Esophagus muscularis mucosa (tissue), 4 donors: ENCODE measurements around the gene BAAT. TPM values are rescaled to one million over a fixed set of nuclear protein-coding genes. Genes with fewer than 3 reads are reported as not detected.

Source experiments
- DNase-seq: peaks from one replicate; pipeline ENCODE4 v3.0.0-alpha.2; 2017; ENCODE audit errors: extremely low spot score
- H3K27ac ChIP-seq, 4 donors: fragments of 200-600 bp; sonication (generic); replicated peaks in 1 of 4; 1 replicate in 3 of 4; 2 replicates in 1 of 4; pipeline ENCODE4 v1.5.1; 2016 to 2019; ENCODE audit warnings: mild to moderate bottlenecking in 1 of 4
- H3K27me3 ChIP-seq, 4 donors: fragments of 200-600 bp; sonication (generic); one replicate each; pipeline versions ENCODE4 v1.5.1 to v1.6.0; 2016 to 2019
- H3K36me3 ChIP-seq, 4 donors: fragments of 200-600 bp; sonication (generic); one replicate each; pipeline ENCODE4 v1.5.1; 2016 to 2019
- H3K4me1 ChIP-seq, 4 donors: fragments of 200-600 bp; sonication (generic); one replicate each; pipeline ENCODE4 v1.5.1; 2016 to 2019
- H3K4me3 ChIP-seq, 4 donors: fragments of 200-600 bp; sonication (generic); 1 replicate in 2 of 4; 2 replicates in 2 of 4; pipeline ENCODE4 v1.5.1; 2016 to 2019; ENCODE audit warnings: mild to moderate bottlenecking in 4 of 4, moderate library complexity in 1 of 4
- H3K9me3 ChIP-seq, 4 donors: fragments of 200-600 bp; sonication (generic); 1 replicate in 3 of 4; 2 replicates in 1 of 4; pipeline ENCODE4 v1.5.1; 2016 to 2019
- CTCF ChIP-seq, 3 experiments: fragments of 200-600 bp in 2 of 3; fragments of 450-650 bp in 1 of 3; sonication (generic) in 2 of 3; IDR thresholded peaks; one replicate each; pipeline ENCODE4 v1.5.1; 2017 to 2019; ENCODE audit warnings: antibody characterized with exemption in 3 of 3, mild to moderate bottlenecking in 2 of 3, moderate library complexity in 1 of 3
- EP300 ChIP-seq: sonication (generic); formaldehyde crosslinking; IDR thresholded peaks from one replicate; pipeline ENCODE4 v1.6.1; 2017; ENCODE audit warnings: antibody characterized with exemption
- POLR2A ChIP-seq: fragments of 450-650 bp; IDR thresholded peaks from one replicate; pipeline ENCODE4 v1.6.1; 2017; ENCODE audit warnings: antibody characterized with exemption, moderate library complexity, mild to moderate bottlenecking, low read depth
- POLR2AphosphoS5 ChIP-seq, 2 donors: sonication (generic); formaldehyde crosslinking; IDR thresholded peaks; one replicate each; pipeline ENCODE4 v1.6.1; 2017; ENCODE audit warnings: antibody characterized with exemption in 2 of 2
- WGBS: methylation state at CpG from one replicate; pipeline ENCODE4 v1.1.5; 2018; 5-methylcytosine and 5-hydroxymethylcytosine counted together
- intact Hi-C: fragments of 100-400 bp; cut with DNase I; formaldehyde crosslinking; loops from one replicate; pipeline ENCODE4 v1.15.1; 2023
- total RNA-seq, 4 donors: library from RNA; depleted of rRNA; stranded (reverse); fragments of >200 nt; gene quantifications; one replicate each; pipeline versions ENCODE4 v1.1.0 to v1.2.1, GENCODE V29; 2016

BAAT gene
- total RNA-seq, 4 donors from 2014 or later, result not detected

GRCh38 chr9:101418518-101419430, 34.0 kb upstream of the BAAT start:
- H3K9me3 ChIP-seq, result peaks cover 0 to 49% (median 41%) of the 10 kb centered on the region in 4 donors
- no peak for DNase-seq
- WGBS, result 70% methylated on average over 7 of the region's 7 CpGs
- H3K36me3 ChIP-seq, result peaks cover 0 to 3% (median 0%) of the 10 kb centered on the region in 4 donors
- H3K4me3 ChIP-seq, result no peak overlapping the region
- intact Hi-C loops, result no loop called here
- no peaks in the 10 kb centered on the region for H3K27me3 ChIP-seq
- TF ChIP-seq EP300 (no peak), POLR2A (no peak), POLR2AphosphoS5 (IDR thresholded peaks at IDR 0.05) (no peak)
- H3K4me1 ChIP-seq, result no peaks in the 10 kb centered on the region
- H3K27ac ChIP-seq, result no peak overlapping the region

DNA sequence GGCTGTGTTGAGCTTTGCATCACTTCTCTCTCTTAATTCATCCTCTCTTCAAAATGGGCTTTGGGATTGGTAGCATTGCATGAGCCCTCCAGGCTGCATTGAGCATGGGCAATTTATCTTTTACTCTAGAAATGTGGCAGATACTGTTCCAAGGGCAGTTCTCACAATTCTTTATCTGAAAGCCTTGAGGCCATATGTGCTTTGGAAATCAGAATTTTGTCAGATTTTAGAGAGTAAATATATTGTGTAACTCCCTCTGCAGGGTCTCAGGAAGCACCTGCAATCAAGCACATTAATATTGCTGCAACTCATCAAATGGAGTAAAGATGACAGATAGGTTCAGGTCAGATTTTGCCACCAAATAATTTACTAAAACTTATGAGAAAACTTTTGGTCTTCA, 33.2 kb upstream of the BAAT start:
- DNase-seq, result no peak
- no peaks in the 10 kb centered on the region for H3K4me1 ChIP-seq
- peaks cover 0 to 3% (median 0%) of the 10 kb centered on the region in 4 donors for H3K36me3 ChIP-seq
- H3K27me3 ChIP-seq, result no peaks in the 10 kb centered on the region
- intact Hi-C loops, result no loop called here
- no peak overlapping the region for H3K4me3 ChIP-seq
- H3K9me3 ChIP-seq, result peaks cover 5 to 57% (median 49%) of the 10 kb centered on the region in 4 donors
- TF ChIP-seq POLR2AphosphoS5 (IDR thresholded peaks at IDR 0.05) (no peak), CTCF (IDR thresholded peaks at IDR 0.05) (no peak), EP300 (no peak), POLR2A (no peak)
- no peak overlapping the region for H3K27ac ChIP-seq

DNA sequence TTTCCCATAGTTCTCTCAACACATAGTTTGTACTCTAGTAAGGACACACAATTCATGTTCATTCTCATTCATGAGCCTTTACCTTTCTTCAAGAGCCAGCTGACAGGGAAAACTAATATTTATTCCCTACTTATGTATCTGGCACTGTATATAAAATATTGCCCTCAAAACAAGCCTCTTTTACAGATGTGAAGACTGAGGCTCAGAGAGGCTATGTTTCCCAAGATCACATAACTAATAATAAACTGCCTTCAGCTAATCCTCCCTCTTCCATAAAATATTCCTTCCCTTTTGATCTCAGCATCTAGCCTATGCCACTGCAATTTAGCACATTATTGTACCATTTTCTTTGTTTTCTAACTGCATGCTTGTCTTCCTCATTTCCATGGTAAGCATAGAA, 32.6 kb upstream of the BAAT start:
- H3K27ac ChIP-seq, result no peak overlapping the region
- no peak for DNase-seq
- H3K36me3 ChIP-seq, result peaks cover 0 to 3% (median 0%) of the 10 kb centered on the region in 4 donors
- no peaks in the 10 kb centered on the region for H3K4me1 ChIP-seq
- H3K27me3 ChIP-seq, result no peaks in the 10 kb centered on the region
- intact Hi-C loops, result no loop called here
- H3K9me3 ChIP-seq, result peaks cover 5 to 63% (median 55%) of the 10 kb centered on the region in 4 donors
- no peak overlapping the region for H3K4me3 ChIP-seq
- TF ChIP-seq POLR2AphosphoS5 (IDR thresholded peaks at IDR 0.05) (no peak), POLR2A (no peak), CTCF (IDR thresholded peaks at IDR 0.05) (no peak), EP300 (no peak)

- no peak for DNase-seq
- intact Hi-C loops, result no loop called here
- Histone ChIP-seq H3K4me3 (no peak overlapping the region), H3K27me3 (no peaks in the 10 kb centered on the region), H3K27ac (no peak overlapping the region), H3K4me1 (no peaks in the 10 kb centered on the region), H3K9me3 (peaks cover 14 to 81% (median 71%) of the 10 kb centered on the region in 4 donors), H3K36me3 (peaks cover 0 to 3% (median 0%) of the 10 kb centered on the region in 4 donors)
- TF ChIP-seq POLR2AphosphoS5 (IDR thresholded peaks at IDR 0.05) (no peak), CTCF (IDR thresholded peaks at IDR 0.05) (no peak), POLR2A (no peak), EP300 (no peak)
Measured at GRCh38 chr9:101415578-101415977, 30.8 kb upstream of the BAAT start.

DNA sequence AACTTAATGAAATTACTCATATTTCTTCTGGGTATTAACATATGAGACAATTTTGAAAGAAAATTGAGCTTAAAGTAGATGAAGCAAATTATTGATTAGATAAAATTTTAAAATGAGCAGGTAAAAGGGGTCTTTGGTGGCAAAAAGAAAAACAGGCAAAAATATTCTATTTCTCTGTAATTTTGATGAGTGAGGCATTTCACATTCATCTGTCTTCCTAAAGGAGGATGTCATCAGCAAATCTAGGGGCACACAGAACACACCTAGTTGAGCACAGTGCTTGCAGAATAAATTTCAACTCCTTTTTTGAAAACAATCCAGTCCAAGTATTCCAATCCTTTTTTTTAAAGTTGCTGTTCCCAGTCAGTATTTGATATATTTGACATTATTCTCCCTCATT, 30.0 kb upstream of the BAAT start:
- no peak overlapping the region for H3K4me3 ChIP-seq
- H3K36me3 ChIP-seq, result peaks cover 0 to 3% (median under 1%) of the 10 kb centered on the region in 4 donors
- no peak for DNase-seq
- intact Hi-C loops, result no loop called here
- H3K27me3 ChIP-seq, result no peaks in the 10 kb centered on the region
- TF ChIP-seq POLR2A (no peak), POLR2AphosphoS5 (IDR thresholded peaks at IDR 0.05) (no peak), EP300 (no peak), CTCF (IDR thresholded peaks at IDR 0.05) (no peak)
- H3K9me3 ChIP-seq, result peaks cover 20 to 88% (median 78%) of the 10 kb centered on the region in 4 donors
- H3K27ac ChIP-seq, result no peak overlapping the region
- H3K4me1 ChIP-seq, result no peaks in the 10 kb centered on the region
